Endothelial cell of umbilical vein (primary cell): ENCODE results near the gene WDR90.

Source experiments
- EZH2 ChIP-seq: IDR thresholded peaks from 2 replicates; pipeline ENCODE4 v1.6.1; 2012; ENCODE audit warnings: borderline replicate concordance, low read depth, mild to moderate bottlenecking, moderate library complexity, low read length, inconsistent platforms; ENCODE audit not compliant: severe bottlenecking
- FOS ChIP-seq: IDR thresholded peaks from 2 replicates; pipeline ENCODE4 v1.6.1; 2011; ENCODE audit warnings: mild to moderate bottlenecking, low read length, moderate library complexity, borderline replicate concordance; ENCODE audit not compliant: insufficient read depth
- GATA2 ChIP-seq: IDR thresholded peaks from 2 replicates; pipeline ENCODE4 v1.7.0; 2011; ENCODE audit warnings: low read depth, mild to moderate bottlenecking, moderate library complexity, mixed read lengths, low read length; ENCODE audit not compliant: insufficient read length, insufficient read depth
- JUN ChIP-seq: IDR thresholded peaks from 2 replicates; pipeline ENCODE4 v1.6.1; 2011; ENCODE audit warnings: borderline replicate concordance, low read depth; ENCODE audit not compliant: insufficient read length, insufficient read depth
- MAX ChIP-seq: IDR thresholded peaks from 2 replicates; pipeline ENCODE4 v1.6.1; 2011; ENCODE audit not compliant: insufficient read depth, insufficient read length
- MYC ChIP-seq: IDR thresholded peaks from one replicate; pipeline ENCODE4 v1.6.1; 2011; ENCODE audit warnings: mild to moderate bottlenecking, low read depth, low read length
- POLR2A ChIP-seq: IDR thresholded peaks from 2 replicates; pipeline ENCODE4 v1.6.1; 2012; ENCODE audit warnings: low read depth, mild to moderate bottlenecking, control low read depth, low read length
- POLR2AphosphoS5 ChIP-seq: IDR thresholded peaks from 2 replicates; pipeline ENCODE4 v1.6.1; 2012; ENCODE audit warnings: low read depth, mild to moderate bottlenecking, control low read depth, low read length, moderate library complexity; ENCODE audit not compliant: insufficient read depth
- TF ChIP-seq, protein P1 (sequence below), 2 donors: IDR thresholded peaks; 1 replicate in 1 of 2; 2 replicates in 1 of 2; pipeline ENCODE4 v1.5.1; 2011; ENCODE audit warnings: low read length in 2 of 2, mild to moderate bottlenecking in 2 of 2, moderate library complexity in 2 of 2, control low read depth in 1 of 2, inconsistent platforms in 1 of 2, low read depth in 1 of 2; ENCODE audit not compliant: insufficient read depth in 1 of 2; ENCODE audit errors: extremely low read depth in 1 of 2

GRCh38 chr16:673399-673991, 24.3 kb downstream of the WDR90 start:
- TF ChIP-seq, protein P1, sequence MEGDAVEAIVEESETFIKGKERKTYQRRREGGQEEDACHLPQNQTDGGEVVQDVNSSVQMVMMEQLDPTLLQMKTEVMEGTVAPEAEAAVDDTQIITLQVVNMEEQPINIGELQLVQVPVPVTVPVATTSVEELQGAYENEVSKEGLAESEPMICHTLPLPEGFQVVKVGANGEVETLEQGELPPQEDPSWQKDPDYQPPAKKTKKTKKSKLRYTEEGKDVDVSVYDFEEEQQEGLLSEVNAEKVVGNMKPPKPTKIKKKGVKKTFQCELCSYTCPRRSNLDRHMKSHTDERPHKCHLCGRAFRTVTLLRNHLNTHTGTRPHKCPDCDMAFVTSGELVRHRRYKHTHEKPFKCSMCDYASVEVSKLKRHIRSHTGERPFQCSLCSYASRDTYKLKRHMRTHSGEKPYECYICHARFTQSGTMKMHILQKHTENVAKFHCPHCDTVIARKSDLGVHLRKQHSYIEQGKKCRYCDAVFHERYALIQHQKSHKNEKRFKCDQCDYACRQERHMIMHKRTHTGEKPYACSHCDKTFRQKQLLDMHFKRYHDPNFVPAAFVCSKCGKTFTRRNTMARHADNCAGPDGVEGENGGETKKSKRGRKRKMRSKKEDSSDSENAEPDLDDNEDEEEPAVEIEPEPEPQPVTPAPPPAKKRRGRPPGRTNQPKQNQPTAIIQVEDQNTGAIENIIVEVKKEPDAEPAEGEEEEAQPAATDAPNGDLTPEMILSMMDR (IDR thresholded peaks at IDR 0.05; ENCODE audit: extremely low read depth in 1 of 2, insufficient read depth in 1 of 2, low read depth in 1 of 2, low read length in 2 of 2): no peak
- TF ChIP-seq POLR2A: no peak
- TF ChIP-seq EZH2: no peak
- no peak for TF ChIP-seq FOS
- no peak for TF ChIP-seq MYC
- TF ChIP-seq POLR2AphosphoS5: no peak
- TF ChIP-seq GATA2: no peak
- no peak for TF ChIP-seq MAX
- no peak for TF ChIP-seq JUN
